Measurements from ENCODE around the gene SLC12A3.

DNA sequence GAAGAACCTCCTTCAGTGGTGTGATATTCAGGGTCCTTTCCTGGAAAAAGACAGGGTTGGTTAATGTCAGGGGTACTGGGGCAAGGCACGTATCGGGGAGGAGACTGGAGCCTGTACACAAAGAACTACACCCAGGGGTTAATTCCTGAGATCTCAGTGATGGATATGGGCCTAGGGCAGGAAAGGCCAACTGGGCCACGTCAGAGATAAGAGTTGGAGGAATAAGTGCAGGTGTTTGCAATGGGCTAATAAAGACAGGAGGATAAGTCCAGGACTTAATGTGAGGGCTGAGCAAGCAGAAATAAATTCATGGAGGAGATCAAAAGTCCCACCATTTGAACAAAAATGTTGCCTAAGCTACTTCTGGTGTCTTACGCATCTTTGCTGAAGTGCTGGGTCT is 56.6 kb downstream of the SLC12A3 start:
- TF ChIP-seq TP53 (CRISPR knock-in tag; IDR thresholded peaks at IDR 0.05) (no peak), ZNF138 (CRISPR knock-in tag; conservative IDR thresholded peaks at IDR 0.05) (no peak)

Measured in WTC11 (cell line).